NCI-H2171 treated with DMSO at 0.1 percent for 48 hours (cell line): ENCODE results near the gene SLC25A6.
"Not testable (repeated sequence)": the region's sequence is repeated elsewhere in the genome, so short reads cannot be mapped to it uniquely, and the experiment has no call there.

Experiments used
- DNase-seq: peaks from one replicate; lab custom pipeline; 2025; lab: John Stamatoyannopoulos, UW

The SLC25A6 gene

GRCh38 chrX:1354036-1355019 lies 37.6 kb downstream of the SLC25A6 start:
- DNase-seq, result no peak

GRCh38 chrX:1351981-1352714 lies 39.8 kb downstream of the SLC25A6 start:
- DNase-seq, result no peak

- DNase-seq, result not testable (repeated sequence)
Measured at GRCh38 chrX:1349606-1350005, 42.3 kb downstream of the SLC25A6 start.

DNA sequence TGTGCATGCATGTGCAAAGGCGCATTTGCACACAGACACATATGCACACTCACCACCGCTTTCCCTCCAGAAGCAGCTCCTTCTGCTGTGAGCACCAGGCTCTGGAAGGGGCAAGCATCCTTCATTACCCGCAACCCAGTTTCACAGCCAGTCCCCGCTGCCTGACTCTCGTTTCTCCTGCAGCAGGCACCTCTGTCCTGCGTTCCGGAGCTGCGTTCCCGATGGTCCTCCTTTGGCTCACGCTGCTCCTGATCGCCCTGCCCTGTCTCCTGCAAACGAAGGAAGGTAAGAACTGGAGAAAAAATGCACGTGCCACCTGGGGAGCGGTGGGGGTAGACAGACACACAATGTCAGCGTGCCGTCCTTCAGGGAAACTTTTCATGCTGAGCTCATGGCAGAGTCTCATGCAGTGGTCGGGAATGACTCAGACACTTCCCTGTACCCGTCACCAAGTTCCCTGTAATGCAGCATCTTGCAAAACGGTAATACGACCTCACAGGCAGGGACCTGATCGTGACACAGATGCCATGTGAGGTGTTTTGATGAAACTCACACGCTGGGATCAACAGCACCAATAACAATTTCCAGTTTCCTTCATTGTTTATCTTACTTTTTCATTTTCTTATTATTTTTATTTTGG lies 50.2 kb downstream of the SLC25A6 start:
- no peak for DNase-seq

DNA sequence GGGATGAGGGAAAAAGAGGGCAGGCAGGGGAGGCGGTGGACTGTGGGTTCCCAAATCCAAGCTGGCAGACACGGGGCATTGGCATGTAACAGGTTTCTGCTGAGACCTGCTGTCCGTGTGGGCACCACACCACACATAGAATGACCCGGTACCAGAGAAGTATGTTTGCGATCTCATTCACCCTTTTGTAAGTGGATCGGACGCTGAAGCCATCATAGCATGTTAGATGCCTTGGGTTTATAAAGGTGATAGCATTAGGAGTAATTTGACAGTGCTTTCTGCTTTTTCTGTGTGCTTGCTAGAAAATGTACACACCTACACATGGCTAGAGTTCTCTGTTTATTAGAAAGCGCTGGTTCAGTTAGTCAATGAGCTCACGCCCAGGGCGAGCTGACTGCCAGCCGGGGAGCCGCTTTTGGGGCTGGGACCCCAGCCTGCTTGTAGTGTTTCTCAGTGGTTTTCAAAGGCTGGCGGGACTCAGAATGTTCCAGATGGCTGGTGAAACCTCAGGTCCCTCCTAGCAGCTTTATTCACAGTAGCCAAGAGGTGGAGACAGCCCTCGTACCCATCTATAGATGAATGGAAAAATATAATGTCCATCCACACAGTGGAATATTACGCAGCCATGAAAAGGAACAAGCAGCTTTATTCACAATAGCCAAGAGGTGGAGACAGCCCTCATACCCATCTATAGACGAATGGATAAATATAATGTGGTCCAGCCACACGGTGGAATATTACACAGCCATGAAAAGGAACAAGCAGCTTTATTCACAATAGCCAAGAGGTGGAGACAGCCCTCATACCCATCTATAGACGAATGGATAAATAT lies 54.7 kb downstream of the SLC25A6 start:
- no peak for DNase-seq

- no peak for DNase-seq
Measured at GRCh38 chrX:1336331-1336943, 55.5 kb downstream of the SLC25A6 start, which contains the start of gene IL3RA. TSS of gene IL3RA (plus strand) at chrX:1336785. CDS start at chrX:1341766, 4,981 bp downstream.
